ENCODE measurements around the gene PSEN2.

Gene PSEN2

GRCh38 chr1:226867461-226868054 lies 2.9 kb upstream of the PSEN2 start:
- no peak for DNase-seq
- Histone ChIP-seq H3K9me3 (ENCODE audit: severe bottlenecking) (no peaks in the 10 kb centered on the region), H3K27ac (no peak overlapping the region), H3K27me3 (ENCODE audit: insufficient read depth, low read depth, severe bottlenecking) (no peaks in the 10 kb centered on the region), H3K36me3 (no peaks in the 10 kb centered on the region), H3K4me3 (ENCODE audit: low read depth, low read length) (no peak overlapping the region)
- TF ChIP-seq, protein P1, sequence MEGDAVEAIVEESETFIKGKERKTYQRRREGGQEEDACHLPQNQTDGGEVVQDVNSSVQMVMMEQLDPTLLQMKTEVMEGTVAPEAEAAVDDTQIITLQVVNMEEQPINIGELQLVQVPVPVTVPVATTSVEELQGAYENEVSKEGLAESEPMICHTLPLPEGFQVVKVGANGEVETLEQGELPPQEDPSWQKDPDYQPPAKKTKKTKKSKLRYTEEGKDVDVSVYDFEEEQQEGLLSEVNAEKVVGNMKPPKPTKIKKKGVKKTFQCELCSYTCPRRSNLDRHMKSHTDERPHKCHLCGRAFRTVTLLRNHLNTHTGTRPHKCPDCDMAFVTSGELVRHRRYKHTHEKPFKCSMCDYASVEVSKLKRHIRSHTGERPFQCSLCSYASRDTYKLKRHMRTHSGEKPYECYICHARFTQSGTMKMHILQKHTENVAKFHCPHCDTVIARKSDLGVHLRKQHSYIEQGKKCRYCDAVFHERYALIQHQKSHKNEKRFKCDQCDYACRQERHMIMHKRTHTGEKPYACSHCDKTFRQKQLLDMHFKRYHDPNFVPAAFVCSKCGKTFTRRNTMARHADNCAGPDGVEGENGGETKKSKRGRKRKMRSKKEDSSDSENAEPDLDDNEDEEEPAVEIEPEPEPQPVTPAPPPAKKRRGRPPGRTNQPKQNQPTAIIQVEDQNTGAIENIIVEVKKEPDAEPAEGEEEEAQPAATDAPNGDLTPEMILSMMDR (IDR thresholded peaks at IDR 0.05; ENCODE audit: low read depth, low read length), result no peak

DNA sequence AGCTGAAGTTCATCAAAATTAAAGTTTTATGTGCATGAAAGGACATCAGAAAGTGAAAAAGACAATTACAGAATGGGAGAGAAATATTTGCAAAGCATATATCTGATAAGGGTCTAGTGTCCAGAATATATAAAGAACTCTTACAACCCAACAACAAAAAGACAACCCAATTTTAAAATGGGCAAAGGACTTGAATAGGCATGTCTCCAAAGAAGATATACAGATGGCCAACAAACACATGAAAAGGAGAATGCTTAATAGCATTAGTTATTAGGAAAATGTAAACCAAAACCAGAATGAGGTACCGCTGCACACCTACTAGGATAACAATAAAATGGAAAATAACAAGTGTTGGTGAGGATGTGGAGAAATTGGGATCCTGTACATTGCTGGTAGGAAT lies 1.7 kb upstream of the PSEN2 start:
- TF ChIP-seq, protein P1 (IDR thresholded peaks at IDR 0.05; ENCODE audit: low read depth, low read length), result no peak
- Histone ChIP-seq H3K27ac (no peak overlapping the region), H3K36me3 (no peaks in the 10 kb centered on the region), H3K27me3 (ENCODE audit: insufficient read depth, low read depth, severe bottlenecking) (no peaks in the 10 kb centered on the region), H3K9me3 (ENCODE audit: severe bottlenecking) (no peaks in the 10 kb centered on the region), H3K4me3 (ENCODE audit: low read depth, low read length) (no peak overlapping the region)
- DNase-seq, result no peak

GRCh38 chr1:226870026-226870400 lies 403 bp upstream of the PSEN2 start:
- no peak overlapping the region for H3K27ac ChIP-seq
- TF ChIP-seq, protein P1 (IDR thresholded peaks at IDR 0.05; ENCODE audit: low read depth, low read length), result no peak
- H3K27me3 ChIP-seq (ENCODE audit: insufficient read depth, low read depth, severe bottlenecking), result no peaks in the 10 kb centered on the region
- H3K9me3 ChIP-seq (ENCODE audit: severe bottlenecking), result no peaks in the 10 kb centered on the region
- peak overlapping the region; percentile 50 for H3K4me3 ChIP-seq (ENCODE audit: low read depth, low read length)
- H3K36me3 ChIP-seq, result no peaks in the 10 kb centered on the region
- no peak for DNase-seq

DNA sequence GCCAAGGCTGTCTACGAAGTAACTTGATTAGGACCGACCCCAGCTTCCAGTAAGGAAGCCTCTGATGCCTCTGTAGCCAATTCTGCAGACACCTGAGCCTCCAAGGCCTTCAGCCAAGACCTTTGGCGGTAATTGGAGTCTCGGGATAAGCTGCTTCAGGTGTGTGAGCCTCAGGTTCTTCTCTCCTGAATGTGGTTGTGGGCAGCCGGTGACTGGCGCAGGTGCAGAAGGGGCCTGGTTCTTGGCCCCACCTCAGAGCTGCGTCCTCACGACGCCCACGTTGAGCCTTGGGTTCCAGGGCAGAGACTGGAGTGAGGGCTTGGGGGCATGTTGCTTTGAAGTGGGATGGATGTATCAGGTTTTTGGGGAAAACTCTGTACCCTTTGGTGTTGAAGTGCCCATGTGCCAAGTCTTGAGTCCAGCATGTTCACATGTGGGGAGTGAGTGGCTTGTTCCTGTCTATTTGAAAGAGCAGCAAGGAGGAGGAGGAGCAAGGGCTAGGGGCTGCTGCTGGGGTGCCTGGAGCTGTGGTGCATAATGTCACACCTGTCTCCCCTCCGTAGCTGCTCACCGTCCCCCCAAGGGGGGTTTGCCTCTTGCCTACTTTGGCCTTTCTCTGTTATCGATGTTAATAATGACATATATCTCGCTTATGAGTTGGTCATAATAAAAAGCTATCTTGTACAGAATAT lies 1.4 kb downstream of the PSEN2 start:
- TF ChIP-seq, protein P1 (IDR thresholded peaks at IDR 0.05; ENCODE audit: low read depth, low read length), result no peak
- Histone ChIP-seq H3K4me3 (ENCODE audit: low read depth, low read length) (no peak overlapping the region), H3K27ac (no peak overlapping the region), H3K27me3 (ENCODE audit: insufficient read depth, low read depth, severe bottlenecking) (no peaks in the 10 kb centered on the region), H3K9me3 (ENCODE audit: severe bottlenecking) (no peaks in the 10 kb centered on the region), H3K36me3 (no peaks in the 10 kb centered on the region)
- no peak for DNase-seq

DNA sequence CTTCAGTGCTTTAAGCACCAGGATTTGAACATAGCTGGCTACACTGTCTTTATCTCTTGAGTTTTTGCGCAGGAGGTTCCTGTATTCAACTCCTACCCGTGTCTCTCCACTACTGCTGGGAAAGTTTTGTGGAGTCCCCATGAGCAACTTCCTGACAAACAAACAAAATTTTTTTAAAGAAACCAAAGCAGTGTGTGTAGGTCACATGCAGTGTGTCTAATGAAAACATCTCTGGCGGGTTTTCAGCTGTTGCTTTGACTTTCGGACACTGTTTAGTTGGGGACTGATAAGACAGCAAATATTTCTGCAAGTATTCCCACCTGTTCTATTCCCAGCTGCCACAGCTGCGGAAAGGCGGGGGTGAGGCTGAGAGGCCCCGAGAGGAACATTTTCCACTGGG lies 2.0 kb downstream of the PSEN2 start:
- DNase-seq, result no peak
- H3K4me3 ChIP-seq (ENCODE audit: low read depth, low read length), result no peak overlapping the region

More for the DNA sequence above, 2.0 kb downstream of the PSEN2 start:
- Histone ChIP-seq H3K9me3 (ENCODE audit: severe bottlenecking) (no peaks in the 10 kb centered on the region), H3K27me3 (ENCODE audit: insufficient read depth, low read depth, severe bottlenecking) (no peaks in the 10 kb centered on the region), H3K36me3 (no peaks in the 10 kb centered on the region), H3K27ac (no peak overlapping the region)
- TF ChIP-seq, protein P1 (IDR thresholded peaks at IDR 0.05; ENCODE audit: low read depth, low read length), result no peak
